ENCODE results near the gene DOCK1. TPM values are rescaled to one million over a fixed set of nuclear protein-coding genes. Genes with fewer than 3 reads are reported as not detected.

The DOCK1 gene
- total RNA-seq, 2 donors from 2014 or later, result 46.4 to 49.0 TPM

DNA sequence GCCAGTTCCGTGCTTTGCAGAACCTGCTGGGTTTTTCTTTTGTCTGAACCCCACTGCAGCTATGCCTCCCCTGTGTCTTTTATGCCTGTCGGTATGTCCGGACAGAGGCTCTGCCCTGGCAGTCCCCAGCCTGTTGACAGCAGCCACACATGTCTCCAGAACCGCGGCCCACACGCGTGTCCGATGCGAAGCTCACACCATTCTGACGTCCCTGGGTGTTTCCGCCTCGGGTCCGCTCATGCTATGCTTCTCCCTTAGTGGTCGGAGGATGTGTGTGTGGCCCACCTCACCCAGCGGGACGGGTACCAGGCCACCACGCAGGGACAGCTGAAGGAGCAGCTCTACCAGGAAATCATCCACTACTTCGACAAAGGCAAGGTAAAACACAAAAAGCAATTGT, 479.3 kb downstream of the DOCK1 start:
- TF ChIP-seq, protein P1, sequence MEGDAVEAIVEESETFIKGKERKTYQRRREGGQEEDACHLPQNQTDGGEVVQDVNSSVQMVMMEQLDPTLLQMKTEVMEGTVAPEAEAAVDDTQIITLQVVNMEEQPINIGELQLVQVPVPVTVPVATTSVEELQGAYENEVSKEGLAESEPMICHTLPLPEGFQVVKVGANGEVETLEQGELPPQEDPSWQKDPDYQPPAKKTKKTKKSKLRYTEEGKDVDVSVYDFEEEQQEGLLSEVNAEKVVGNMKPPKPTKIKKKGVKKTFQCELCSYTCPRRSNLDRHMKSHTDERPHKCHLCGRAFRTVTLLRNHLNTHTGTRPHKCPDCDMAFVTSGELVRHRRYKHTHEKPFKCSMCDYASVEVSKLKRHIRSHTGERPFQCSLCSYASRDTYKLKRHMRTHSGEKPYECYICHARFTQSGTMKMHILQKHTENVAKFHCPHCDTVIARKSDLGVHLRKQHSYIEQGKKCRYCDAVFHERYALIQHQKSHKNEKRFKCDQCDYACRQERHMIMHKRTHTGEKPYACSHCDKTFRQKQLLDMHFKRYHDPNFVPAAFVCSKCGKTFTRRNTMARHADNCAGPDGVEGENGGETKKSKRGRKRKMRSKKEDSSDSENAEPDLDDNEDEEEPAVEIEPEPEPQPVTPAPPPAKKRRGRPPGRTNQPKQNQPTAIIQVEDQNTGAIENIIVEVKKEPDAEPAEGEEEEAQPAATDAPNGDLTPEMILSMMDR (IDR thresholded peaks at IDR 0.05), result no peak
- no peaks in the 10 kb centered on the region for H3K36me3 ChIP-seq
- no peak for DNase-seq

DNA sequence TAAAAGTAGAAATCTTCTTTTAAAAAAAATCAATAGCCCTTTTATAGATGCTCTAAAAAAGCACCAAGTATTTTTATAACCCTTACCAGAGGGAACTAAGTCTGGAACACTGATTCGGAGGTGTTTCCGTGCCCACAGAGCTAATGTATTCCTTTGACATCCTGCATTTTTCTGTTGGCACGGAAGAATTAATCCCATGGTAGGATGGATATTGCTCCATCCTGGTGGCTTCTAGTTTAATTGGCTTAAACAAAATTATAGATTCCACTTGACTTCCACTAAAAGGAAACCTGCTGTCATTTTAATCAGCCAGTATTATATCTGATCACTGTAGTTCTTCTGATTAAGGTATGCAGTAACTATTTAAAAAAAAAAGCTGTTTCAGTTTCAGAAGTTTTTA, 479.8 kb downstream of the DOCK1 start:
- Histone ChIP-seq H3K27me3 (no peaks in the 10 kb centered on the region), H3K4me3 (no peak overlapping the region), H3K36me3 (no peaks in the 10 kb centered on the region), H3K4me1 (no peaks in the 10 kb centered on the region), H3K9ac (ENCODE audit: low read depth in 2 of 2, low read length in 2 of 2) (no peak overlapping the region), H3K27ac (no peak overlapping the region), H3K9me3 (no peaks in the 10 kb centered on the region)
- intact Hi-C loops (cut with DNase I), result no loop called here
- TF ChIP-seq, protein P1 (IDR thresholded peaks at IDR 0.05), result no peak
- no peak for DNase-seq

More for the DNA sequence above, 479.3 kb downstream of the DOCK1 start:
- Histone ChIP-seq H3K4me1 (no peaks in the 10 kb centered on the region), H3K9me3 (no peaks in the 10 kb centered on the region), H3K27ac (no peak overlapping the region), H3K4me3 (no peak overlapping the region), H3K27me3 (no peaks in the 10 kb centered on the region), H3K9ac (ENCODE audit: low read depth in 2 of 2, low read length in 2 of 2) (no peak overlapping the region)
- intact Hi-C loops (cut with DNase I), result no loop called here

DNA sequence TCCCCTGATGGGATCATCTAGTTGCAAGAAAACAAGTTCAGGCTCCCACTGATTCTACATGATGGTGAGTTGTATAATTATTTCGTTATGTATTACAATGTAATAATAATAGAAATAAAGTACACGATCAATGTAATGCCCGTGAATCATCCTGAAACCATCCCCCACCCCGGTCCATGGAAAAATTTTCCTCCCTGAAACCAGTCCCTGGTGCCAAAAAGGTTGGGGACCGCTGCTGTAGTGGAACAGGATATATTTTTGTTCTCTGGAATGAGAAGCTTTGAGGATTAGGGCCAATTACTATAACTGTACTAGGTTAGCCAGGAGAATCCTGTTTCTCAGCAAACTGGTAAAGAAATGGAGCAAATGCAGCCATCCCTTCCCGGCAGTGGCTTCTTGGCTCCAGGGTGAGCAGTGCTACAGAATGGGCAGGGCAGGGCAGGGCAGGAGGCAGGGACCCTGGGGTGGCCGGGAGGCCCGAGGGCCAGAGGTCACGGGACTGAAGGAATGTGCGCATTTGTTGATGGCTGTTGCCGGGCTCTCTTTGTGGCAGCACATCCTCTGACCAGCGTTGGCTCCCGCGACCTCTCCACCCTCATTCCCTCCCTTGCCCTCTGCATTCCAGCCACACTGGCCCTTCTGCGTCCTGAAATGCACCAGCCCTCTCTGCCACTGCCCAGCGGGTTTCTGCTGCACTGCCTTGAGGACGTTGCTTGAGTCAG, 481.5 kb downstream of the DOCK1 start:
- no peak overlapping the region for H3K27ac ChIP-seq
- H3K9ac ChIP-seq (ENCODE audit: low read depth in 2 of 2, low read length in 2 of 2), result no peak overlapping the region
- TF ChIP-seq, protein P1 (IDR thresholded peaks at IDR 0.05), result no peak
- H3K4me3 ChIP-seq, result no peak overlapping the region
- no peaks in the 10 kb centered on the region for H3K9me3 ChIP-seq
- no peaks in the 10 kb centered on the region for H3K27me3 ChIP-seq
- H3K36me3 ChIP-seq, result no peaks in the 10 kb centered on the region
- no peak for DNase-seq
- H3K4me1 ChIP-seq, result no peaks in the 10 kb centered on the region
- intact Hi-C loops (cut with DNase I), result no loop called here

DNA sequence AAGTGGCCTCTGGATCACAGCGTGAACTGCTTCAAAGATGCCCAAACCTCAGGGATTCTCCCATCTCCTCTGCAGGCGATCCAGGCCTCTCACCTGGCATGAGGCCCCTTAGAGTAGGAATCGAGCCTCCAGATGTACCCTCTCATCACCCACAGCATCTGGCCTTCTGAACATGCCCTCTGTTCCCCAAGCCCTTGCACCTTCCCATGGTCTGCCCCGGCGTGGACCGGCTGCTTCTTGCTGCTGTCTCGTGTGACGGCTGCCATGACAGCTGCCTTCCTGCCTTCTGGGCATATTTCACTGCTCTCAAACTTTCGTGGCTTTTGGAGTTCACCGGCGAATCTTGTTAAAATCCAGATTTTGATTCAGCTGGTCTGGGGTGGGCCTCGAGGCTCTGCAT, 486.6 kb downstream of the DOCK1 start:
- no peaks in the 10 kb centered on the region for H3K4me1 ChIP-seq
- no peaks in the 10 kb centered on the region for H3K27me3 ChIP-seq
- no peak for DNase-seq
- intact Hi-C loops (cut with DNase I), result no loop called here
- no peaks in the 10 kb centered on the region for H3K36me3 ChIP-seq
- no peaks in the 10 kb centered on the region for H3K9me3 ChIP-seq
- TF ChIP-seq, protein P1 (IDR thresholded peaks at IDR 0.05), result no peak
- no peak overlapping the region for H3K27ac ChIP-seq
- H3K9ac ChIP-seq (ENCODE audit: low read depth in 2 of 2, low read length in 2 of 2), result no peak overlapping the region
- H3K4me3 ChIP-seq, result no peak overlapping the region

DNA sequence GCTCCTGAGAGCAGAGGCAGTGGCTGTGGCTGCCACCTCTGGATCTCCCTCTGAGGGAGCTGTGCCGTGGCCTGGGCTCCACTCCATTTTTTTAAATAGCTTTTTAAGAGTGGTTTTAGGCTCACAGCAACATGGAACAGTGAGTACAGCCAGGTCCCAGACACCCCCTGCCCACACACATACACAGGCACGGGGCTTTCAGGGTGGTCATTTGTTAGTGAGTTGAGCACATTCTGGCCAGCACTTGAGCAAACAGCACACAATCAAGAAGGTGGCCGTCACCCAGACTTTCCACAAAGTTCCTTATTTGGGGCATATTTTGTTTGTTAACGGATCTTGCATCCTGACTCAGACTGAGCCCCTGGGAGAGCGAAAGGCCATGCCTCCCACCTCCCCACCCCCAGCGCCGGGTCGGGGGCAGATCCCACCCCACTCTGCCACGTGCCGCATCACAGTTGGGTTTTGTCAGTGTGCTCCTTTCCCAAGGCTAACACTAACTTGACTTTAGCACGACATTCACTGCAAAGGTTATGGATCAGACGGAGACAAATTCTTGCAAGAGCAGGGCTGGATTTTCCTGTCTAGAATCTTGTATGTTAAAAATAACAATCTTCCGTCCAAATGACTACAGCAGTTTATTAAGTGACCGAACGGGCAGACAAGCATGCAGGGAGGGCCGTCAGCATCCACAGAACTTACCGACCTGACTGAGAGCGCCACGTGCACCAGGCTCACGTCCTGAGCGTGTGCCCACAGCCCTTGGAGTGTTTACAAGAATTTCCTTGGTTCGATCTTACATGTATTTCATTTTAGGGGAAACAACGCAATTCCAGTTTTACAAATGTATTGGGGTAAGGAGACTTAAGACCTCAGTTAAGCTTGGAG, 487.4 kb downstream of the DOCK1 start:
- Histone ChIP-seq H3K36me3 (no peaks in the 10 kb centered on the region), H3K9me3 (no peaks in the 10 kb centered on the region), H3K27me3 (no peaks in the 10 kb centered on the region), H3K4me3 (no peak overlapping the region), H3K9ac (ENCODE audit: low read depth in 2 of 2, low read length in 2 of 2) (no peak overlapping the region), H3K27ac (no peak overlapping the region), H3K4me1 (no peaks in the 10 kb centered on the region)
- TF ChIP-seq, protein P1 (IDR thresholded peaks at IDR 0.05), result no peak
- DNase-seq, result no peak
- intact Hi-C loops (cut with DNase I), result no loop called here

Data from colonic mucosa (tissue), 4 donors.